GM10248 (cell line): Measurements from ENCODE around the gene SOD3.

ENCODE experiments used
- CTCF ChIA-PET: fragments of 300-600 bp; sonication (Branson Sonifier 250); formaldehyde crosslinking; extraction: SDS; loops from one replicate; lab custom pipeline; 2021; ENCODE audit warnings: antibody characterized with exemption; lab: Yijun Ruan, JAX
- POLR2A ChIA-PET: fragments of 350-650 bp; sonication (Branson Sonifier 250); formaldehyde crosslinking; extraction: SDS; loops from one replicate; lab custom pipeline; 2020; ENCODE audit warnings: antibody characterized with exemption; lab: Yijun Ruan, JAX
- DNase-seq: peaks from one replicate; pipeline ENCODE4 v3.0.0; 2012; ENCODE audit errors: extremely low spot score
- TF ChIP-seq, protein P1 (sequence below): IDR thresholded peaks from 2 replicates; pipeline ENCODE4 v1.5.1; 2012; ENCODE audit warnings: mild to moderate bottlenecking, low read depth; ENCODE audit errors: extremely low read depth, missing control alignments, control extremely low read depth

Gene SOD3

DNA sequence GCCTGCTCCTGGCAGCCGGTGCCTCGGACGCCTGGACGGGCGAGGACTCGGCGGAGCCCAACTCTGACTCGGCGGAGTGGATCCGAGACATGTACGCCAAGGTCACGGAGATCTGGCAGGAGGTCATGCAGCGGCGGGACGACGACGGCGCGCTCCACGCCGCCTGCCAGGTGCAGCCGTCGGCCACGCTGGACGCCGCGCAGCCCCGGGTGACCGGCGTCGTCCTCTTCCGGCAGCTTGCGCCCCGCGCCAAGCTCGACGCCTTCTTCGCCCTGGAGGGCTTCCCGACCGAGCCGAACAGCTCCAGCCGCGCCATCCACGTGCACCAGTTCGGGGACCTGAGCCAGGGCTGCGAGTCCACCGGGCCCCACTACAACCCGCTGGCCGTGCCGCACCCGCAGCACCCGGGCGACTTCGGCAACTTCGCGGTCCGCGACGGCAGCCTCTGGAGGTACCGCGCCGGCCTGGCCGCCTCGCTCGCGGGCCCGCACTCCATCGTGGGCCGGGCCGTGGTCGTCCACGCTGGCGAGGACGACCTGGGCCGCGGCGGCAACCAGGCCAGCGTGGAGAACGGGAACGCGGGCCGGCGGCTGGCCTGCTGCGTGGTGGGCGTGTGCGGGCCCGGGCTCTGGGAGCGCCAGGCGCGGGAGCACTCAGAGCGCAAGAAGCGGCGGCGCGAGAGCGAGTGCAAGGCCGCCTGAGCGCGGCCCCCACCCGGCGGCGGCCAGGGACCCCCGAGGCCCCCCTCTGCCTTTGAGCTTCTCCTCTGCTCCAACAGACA, 4.4 kb downstream of the SOD3 start:
- TF ChIP-seq, protein P1, sequence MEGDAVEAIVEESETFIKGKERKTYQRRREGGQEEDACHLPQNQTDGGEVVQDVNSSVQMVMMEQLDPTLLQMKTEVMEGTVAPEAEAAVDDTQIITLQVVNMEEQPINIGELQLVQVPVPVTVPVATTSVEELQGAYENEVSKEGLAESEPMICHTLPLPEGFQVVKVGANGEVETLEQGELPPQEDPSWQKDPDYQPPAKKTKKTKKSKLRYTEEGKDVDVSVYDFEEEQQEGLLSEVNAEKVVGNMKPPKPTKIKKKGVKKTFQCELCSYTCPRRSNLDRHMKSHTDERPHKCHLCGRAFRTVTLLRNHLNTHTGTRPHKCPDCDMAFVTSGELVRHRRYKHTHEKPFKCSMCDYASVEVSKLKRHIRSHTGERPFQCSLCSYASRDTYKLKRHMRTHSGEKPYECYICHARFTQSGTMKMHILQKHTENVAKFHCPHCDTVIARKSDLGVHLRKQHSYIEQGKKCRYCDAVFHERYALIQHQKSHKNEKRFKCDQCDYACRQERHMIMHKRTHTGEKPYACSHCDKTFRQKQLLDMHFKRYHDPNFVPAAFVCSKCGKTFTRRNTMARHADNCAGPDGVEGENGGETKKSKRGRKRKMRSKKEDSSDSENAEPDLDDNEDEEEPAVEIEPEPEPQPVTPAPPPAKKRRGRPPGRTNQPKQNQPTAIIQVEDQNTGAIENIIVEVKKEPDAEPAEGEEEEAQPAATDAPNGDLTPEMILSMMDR = no peak
- no peak for DNase-seq
- ChIA-PET CTCF (no interaction called here), POLR2A (no interaction called here)

DNA sequence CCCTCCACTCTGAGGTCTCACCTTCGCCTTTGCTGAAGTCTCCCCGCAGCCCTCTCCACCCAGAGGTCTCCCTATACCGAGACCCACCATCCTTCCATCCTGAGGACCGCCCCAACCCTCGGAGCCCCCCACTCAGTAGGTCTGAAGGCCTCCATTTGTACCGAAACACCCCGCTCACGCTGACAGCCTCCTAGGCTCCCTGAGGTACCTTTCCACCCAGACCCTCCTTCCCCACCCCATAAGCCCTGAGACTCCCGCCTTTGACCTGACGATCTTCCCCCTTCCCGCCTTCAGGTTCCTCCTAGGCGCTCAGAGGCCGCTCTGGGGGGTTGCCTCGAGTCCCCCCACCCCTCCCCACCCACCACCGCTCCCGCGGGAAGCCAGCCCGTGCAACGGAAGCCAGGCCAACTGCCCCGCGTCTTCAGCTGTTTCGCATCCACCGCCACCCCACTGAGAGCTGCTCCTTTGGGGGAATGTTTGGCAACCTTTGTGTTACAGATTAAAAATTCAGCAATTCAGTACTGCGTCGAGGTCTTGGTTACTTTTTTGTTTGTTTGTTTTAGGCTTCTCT, 5.0 kb downstream of the SOD3 start:
- DNase-seq = no peak
- TF ChIP-seq, protein P1 = no peak
- ChIA-PET CTCF (no interaction called here), POLR2A (no interaction called here)

DNA sequence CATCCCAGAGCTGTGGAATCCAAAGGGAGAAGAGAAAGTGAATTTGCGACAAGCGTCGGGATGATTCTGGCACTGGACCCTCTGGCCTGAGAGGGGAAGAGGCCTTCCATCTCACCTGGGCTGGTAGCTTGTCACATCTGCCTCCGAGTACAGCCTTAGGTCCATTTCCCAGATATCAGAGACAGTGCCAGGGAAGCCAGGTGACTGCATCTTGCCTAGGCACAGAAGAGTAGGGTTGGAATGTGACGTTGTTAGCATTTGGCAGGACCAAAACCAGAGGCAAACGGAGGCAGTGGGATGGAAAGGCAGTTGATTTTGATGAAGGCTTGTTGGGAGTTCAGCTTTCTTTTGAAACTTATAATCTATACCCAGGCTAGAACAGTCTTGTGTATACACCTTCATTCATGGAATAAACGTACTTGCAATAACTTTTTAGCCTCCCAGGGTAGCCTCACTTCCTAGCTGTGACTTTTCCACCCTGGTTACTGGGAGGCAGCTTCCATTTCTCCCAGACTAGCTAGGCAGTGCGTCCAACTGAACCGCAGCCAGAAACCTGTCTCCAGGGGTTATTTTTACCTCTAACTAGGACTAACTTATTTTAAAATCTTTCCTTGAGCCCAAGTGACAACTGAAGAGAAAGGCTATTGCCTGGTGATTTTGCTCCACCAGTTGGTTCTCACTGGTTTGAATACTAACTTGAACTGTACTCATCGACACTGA, 5.9 kb downstream of the SOD3 start:
- TF ChIP-seq, protein P1 = no peak
- POLR2A ChIA-PET = no interaction called here
- CTCF ChIA-PET = interaction anchor here (1.1 to 1.5 kb wide), 2 partner anchors 10 to 24 kb away, joined by 3 to 4 read pairs; no protein-coding TSS in a partner anchor

DNA sequence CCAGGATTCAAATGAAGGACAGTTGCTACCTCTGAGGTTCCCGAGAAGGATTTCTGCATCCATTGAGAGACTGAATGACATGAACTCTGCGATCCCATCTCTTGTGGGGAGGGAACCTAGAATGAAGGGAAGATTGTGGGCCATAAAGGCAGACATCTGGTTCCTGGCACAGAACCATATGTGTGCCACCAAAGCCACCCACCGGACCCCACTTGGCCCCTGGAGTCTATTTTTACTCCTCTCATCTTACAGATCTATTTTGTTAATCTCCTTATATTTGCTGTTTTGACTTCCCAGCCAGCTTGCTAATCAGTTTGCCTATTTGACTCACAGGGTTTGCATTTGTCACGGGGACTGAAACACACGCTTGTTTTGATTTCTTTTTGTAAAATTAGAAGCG, 7.3 kb downstream of the SOD3 start:
- POLR2A ChIA-PET = no interaction called here

More for the DNA sequence above, 5.9 kb downstream of the SOD3 start:
- DNase-seq = no peak

DNA sequence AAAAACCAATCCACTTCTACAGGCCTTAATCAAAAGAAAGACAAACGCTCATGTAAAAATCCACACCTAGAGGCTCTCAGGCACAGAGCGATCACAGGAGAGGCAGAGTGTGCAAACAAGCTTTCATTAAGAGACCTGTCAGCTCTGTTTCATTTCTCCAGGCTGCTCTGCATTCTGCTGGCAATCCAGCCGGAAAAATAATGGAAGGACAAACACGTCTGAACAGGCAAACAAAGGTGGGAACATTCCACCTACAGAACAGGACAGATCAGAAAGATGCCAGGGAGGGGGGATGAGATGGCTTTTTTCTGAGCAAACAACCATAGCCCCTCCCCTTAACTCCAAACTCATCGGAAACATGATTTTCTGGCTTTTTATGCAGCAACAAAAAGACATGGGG, 9.7 kb downstream of the SOD3 start:
- TF ChIP-seq, protein P1 = no peak
- DNase-seq = no peak
- CTCF ChIA-PET = interaction anchor here (1.3 kb wide), 1 partner anchor 79 kb away, joined by 3 read pairs; no protein-coding TSS in a partner anchor
- POLR2A ChIA-PET = no interaction called here

More for the DNA sequence above, 7.3 kb downstream of the SOD3 start:
- DNase-seq = no peak
- TF ChIP-seq, protein P1 = no peak
- CTCF ChIA-PET = interaction anchor here (0.6 kb wide), 1 partner anchor 53 kb away, joined by 3 read pairs; no protein-coding TSS in a partner anchor

DNA sequence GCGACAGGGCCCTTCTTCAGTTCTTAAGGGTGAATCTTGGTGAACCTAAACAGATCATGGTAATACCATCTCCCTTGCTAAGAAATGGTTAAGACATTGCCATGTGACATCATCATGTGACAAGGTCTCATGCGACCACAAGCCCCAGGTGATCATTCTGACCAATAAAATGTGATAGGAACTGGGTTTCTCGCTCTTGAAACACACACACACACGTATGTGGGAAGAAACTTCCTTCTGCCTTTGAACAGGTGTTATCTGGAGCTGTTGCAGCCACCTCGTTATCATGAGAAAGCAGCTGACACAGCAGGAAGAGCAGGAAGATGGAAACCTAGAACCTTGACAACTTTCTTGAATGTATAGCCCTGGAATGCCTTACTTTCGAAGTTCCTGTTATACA, 10.2 kb downstream of the SOD3 start:
- ChIA-PET CTCF (interaction anchor here (1.3 kb wide), 1 partner anchor 79 kb away, joined by 3 read pairs; no protein-coding TSS in a partner anchor), POLR2A (no interaction called here)
- TF ChIP-seq, protein P1 = no peak
- DNase-seq = no peak
